Skeletal muscle satellite cell (primary cell): ENCODE measurements around the gene MT4.
"Not testable (repeated sequence)": the region's sequence is repeated elsewhere in the genome, so short reads cannot be mapped to it uniquely, and the experiment has no call there.

Source experiments
- H3K27me3 ChIP-seq: 2 replicates; pipeline ENCODE4 v1.7.0; 2013; ENCODE audit warnings: low read length; ENCODE audit not compliant: control insufficient read depth, insufficient read depth
- H3K36me3 ChIP-seq: 2 replicates; pipeline ENCODE4 v1.7.0; 2013; ENCODE audit warnings: mild to moderate bottlenecking, control low read depth, low read length; ENCODE audit not compliant: insufficient read depth
- H3K4me1 ChIP-seq: 2 replicates; pipeline ENCODE4 v1.7.0; 2013; ENCODE audit warnings: low read length; ENCODE audit not compliant: control insufficient read depth, insufficient read depth
- H3K4me2 ChIP-seq: 2 replicates; pipeline ENCODE4 v1.7.0; 2013; ENCODE audit warnings: mild to moderate bottlenecking, low read length
- H3K4me3 ChIP-seq: 2 replicates; pipeline ENCODE4 v1.7.0; 2013; ENCODE audit warnings: low read length
- H3K9ac ChIP-seq: 2 replicates; pipeline ENCODE4 v1.7.0; 2013; ENCODE audit warnings: mild to moderate bottlenecking, low read depth, low read length, moderate library complexity
- H3K9me3 ChIP-seq: replicated peaks from 2 replicates; pipeline ENCODE4 v1.7.0; 2013; ENCODE audit warnings: mild to moderate bottlenecking, control low read depth, low read length

The MT4 gene

DNA sequence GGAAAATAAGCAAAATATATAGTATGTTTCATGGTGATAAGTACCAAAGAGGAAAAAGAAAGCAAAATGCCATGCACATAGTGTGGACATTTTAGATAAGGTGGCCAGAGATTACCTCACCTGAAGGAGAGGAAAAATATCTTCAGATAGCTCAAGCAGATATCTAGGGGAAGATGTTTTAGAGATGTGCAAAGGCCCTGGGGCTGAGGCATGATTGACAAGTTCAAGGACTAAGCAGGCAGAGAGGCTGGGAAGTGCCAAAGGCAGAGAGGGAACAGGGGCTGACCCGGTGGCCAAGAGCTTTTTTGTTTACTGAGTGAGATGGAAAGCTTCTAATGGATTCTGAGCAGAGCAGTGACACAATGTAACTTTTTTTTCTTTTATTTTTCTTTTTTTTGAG is 4.4 kb upstream of the MT4 start:
- Histone ChIP-seq H3K4me2 (no peak overlapping the region), H3K36me3 (no peaks in the 10 kb centered on the region), H3K27me3 (peaks cover 40% of the 10 kb centered on the region), H3K9me3 (no peaks in the 10 kb centered on the region), H3K4me3 (no peak overlapping the region), H3K9ac (no peak overlapping the region), H3K4me1 (peaks cover 10% of the 10 kb centered on the region)

DNA sequence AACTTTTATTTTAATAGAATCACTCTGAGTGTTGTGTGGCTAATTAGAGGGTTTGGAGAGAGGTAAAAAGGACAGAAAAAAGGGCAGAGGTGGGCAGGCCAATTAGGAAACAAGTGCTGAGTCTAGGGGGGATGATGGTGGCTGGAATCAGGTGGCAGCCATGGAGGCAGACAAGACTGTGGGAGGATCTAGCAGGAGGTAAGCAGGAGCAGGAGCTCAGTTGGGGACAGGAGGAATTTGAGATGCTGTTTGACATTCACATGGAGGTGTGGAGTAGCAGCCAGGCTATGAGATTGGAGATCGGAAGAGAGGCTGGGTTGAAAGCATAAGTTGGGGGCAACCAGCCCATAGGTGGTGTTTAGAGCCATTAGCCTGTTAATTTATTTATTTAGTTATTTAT is 3.7 kb upstream of the MT4 start:
- peaks cover 10% of the 10 kb centered on the region for H3K4me1 ChIP-seq
- H3K4me3 ChIP-seq = no peak overlapping the region
- no peaks in the 10 kb centered on the region for H3K9me3 ChIP-seq
- H3K4me2 ChIP-seq = no peak overlapping the region
- no peak overlapping the region for H3K9ac ChIP-seq
- H3K36me3 ChIP-seq = no peaks in the 10 kb centered on the region
- peaks cover 39% of the 10 kb centered on the region for H3K27me3 ChIP-seq

DNA sequence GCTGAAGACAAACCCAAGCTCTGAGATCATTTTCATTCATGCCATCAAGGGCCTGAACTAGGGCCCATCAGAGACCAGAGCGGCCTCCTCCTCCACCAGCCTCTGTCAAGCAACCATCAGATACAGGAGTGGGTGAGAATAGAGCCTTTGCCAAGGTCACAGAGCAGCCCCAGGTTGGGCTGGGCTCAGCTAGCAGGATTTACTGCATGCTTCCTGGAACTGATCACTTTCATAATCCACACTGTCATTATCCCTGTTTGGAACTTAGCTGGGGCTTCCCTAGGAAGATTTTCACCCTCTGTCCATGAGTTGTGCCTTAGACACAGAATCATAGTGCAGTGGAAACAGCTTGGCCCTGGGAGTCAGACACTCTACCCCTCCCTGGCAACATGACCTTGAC is 5.1 kb downstream of the MT4 start:
- Histone ChIP-seq H3K9me3 (peaks cover 4% of the 10 kb centered on the region), H3K4me3 (no peak overlapping the region), H3K27me3 (peaks cover 61% of the 10 kb centered on the region), H3K4me1 (no peaks in the 10 kb centered on the region), H3K36me3 (no peaks in the 10 kb centered on the region), H3K4me2 (no peak overlapping the region), H3K9ac (no peak overlapping the region)

DNA sequence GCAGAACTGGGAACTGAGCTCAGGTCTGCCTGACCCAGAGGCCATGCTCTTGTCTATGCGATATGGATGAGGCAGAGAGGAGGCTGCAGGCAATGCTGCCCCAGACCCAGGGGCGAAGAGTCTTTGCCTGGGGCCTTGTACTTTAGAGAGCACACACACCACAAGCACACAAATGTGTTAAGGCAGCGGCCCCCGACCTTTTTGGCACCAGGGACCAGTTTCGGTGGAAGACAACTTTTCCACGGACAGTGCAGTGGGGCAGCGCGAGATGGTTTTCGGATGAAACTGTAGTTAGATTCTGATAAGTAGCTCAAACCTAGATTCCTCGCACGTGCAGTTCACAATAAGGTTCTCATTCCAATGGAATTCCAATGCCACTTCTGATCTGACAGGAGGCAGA is 6.7 kb downstream of the MT4 start:
- Histone ChIP-seq H3K4me3 (no peak overlapping the region), H3K4me2 (no peak overlapping the region), H3K4me1 (no peaks in the 10 kb centered on the region), H3K27me3 (peaks cover 48% of the 10 kb centered on the region), H3K9me3 (peaks cover 4% of the 10 kb centered on the region), H3K36me3 (no peaks in the 10 kb centered on the region), H3K9ac (no peak overlapping the region)

DNA sequence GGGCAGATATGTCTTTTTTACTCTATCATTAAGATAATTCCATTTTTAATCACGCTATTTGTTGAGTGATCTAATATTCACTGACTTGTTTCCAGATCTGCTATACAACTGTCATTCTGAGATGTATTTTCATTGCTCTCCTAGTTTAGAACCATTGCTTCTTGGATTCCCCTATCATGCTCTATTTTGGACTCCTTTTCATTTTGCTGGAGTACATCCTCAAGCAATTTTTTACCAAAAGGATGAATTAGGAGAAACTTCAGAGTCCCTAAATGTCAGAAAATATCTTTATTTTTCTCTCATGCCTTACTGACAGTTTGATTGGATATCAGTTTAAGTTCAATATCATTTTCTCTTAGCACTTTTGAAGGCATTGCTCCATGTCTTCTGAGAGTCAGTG is 9.8 kb downstream of the MT4 start:
- H3K9me3 ChIP-seq = peaks cover 4% of the 10 kb centered on the region
- no peak overlapping the region for H3K9ac ChIP-seq

DNA sequence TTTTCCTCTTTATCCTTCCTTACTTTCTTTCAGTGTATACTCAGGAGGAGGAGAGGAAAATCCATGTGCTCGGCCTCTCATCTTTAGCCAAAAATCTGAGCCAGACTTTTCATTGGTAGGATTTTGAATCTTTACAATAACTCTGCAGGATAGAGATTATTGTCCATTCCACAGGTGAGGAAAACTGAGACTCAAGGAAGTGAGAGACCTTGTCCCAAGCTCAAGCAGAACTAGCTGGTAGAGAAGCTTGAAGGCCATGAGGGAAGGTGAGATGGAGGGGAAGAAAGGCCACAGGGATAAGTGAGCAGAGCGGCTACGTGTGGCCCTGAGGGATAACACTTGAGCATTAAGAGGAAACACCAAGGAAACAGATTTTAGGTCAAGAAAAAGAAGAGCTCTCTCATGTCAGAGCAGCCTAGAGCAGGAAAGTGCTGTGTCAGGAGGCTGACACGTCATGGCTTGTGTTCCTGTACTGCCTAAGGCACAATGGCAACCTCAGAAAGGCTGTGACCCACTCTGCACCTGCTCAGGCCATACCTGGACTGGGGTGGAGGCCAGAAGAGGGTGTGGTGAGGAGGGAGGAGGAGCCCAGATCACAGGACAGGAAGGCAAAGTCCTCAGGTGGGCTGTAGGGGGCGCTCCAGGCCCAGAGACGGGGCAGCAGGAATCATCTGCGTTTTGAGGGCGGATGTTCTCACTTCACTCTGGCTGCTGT is 11.9 kb downstream of the MT4 start:
- no peak overlapping the region for H3K4me2 ChIP-seq
- peaks cover 4% of the 10 kb centered on the region for H3K9me3 ChIP-seq
- no peak overlapping the region for H3K9ac ChIP-seq
- peaks cover 12% of the 10 kb centered on the region for H3K27me3 ChIP-seq
- H3K4me1 ChIP-seq = no peaks in the 10 kb centered on the region
- no peaks in the 10 kb centered on the region for H3K36me3 ChIP-seq
- H3K4me3 ChIP-seq = no peak overlapping the region

More for the DNA sequence above, 9.8 kb downstream of the MT4 start:
- no peak overlapping the region for H3K4me2 ChIP-seq
- no peaks in the 10 kb centered on the region for H3K36me3 ChIP-seq
- H3K4me1 ChIP-seq = no peaks in the 10 kb centered on the region
- peaks cover 25% of the 10 kb centered on the region for H3K27me3 ChIP-seq
- H3K4me3 ChIP-seq = no peak overlapping the region

DNA sequence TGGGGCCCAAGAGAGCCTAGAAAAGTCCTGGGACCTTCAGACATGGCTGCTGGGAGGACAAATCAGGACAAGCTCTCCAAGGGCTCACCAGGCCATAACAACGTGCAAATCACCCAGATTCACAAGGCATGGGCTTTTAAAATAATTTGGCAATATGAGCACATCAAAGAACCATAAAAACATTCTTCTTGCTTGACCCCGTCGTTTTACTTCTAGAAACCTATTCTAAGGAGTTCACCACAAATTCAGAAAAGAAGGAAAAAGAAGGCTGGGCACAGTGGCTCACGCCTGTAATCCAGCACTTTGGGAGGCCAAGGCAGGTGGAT is 12.4 kb downstream of the MT4 start:
- H3K9ac ChIP-seq = no peak overlapping the region
- H3K4me2 ChIP-seq = no peak overlapping the region
- H3K36me3 ChIP-seq = no peaks in the 10 kb centered on the region
- H3K9me3 ChIP-seq = peaks cover 4% of the 10 kb centered on the region
- H3K27me3 ChIP-seq = peaks cover 9% of the 10 kb centered on the region
- H3K4me3 ChIP-seq = no peak overlapping the region
- no peaks in the 10 kb centered on the region for H3K4me1 ChIP-seq

DNA sequence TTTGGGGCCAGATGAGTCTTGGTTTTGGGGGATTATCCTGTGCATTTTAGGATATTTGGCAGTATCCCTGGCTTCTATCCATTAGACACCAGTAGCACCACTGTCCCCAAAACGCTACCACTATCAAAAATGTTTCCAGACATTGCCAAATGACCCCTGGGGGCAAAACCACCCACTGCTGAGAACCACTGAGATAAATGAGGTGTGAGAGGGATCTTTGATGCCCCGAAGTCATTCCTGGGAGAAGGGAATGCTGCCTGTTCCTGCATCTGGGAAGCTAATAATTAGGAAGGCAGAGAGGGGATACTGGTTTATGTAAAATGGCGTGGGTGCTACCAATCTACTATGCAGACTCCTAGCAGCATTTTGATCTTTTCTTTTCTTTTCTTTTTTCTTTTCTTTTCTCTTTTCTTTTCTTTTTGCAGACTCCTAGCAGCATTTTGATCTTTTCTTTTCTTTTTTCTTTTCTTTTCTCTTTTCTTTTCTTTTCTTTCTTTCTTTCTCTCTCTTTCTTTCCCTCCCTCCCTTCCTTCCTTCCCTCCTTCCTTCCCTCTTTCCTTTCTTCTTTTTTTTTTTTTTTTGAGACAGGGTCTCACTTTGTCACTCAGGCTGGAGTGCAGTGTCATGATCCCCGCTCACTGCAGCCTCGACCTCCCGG is 15.6 kb downstream of the MT4 start:
- Histone ChIP-seq H3K27me3 (peaks cover 19% of the 10 kb centered on the region), H3K9ac (no peak overlapping the region), H3K4me1 (no peaks in the 10 kb centered on the region), H3K4me3 (no peak overlapping the region), H3K9me3 (no peaks in the 10 kb centered on the region), H3K36me3 (no peaks in the 10 kb centered on the region), H3K4me2 (no peak overlapping the region)

DNA sequence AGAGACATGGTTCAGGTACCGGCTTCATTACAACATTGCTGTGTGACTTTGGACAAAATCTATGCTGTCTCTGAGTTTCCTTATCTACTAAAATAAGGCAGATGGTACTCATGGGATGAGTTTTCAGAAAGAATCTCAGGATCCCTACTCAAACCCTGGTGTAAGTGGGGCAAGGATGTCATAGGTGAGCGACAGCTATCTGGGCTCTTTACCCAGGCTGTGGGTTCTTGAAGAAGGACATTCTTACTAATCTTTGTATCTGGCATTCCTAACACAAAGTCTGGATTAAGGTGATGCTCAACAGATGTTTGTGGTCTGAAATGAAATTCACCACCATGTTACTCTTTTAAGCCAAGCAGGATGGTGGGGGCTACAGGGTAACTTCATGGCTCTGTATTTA is 18.0 kb downstream of the MT4 start:
- H3K4me3 ChIP-seq, H3K36me3 ChIP-seq, H3K4me2 ChIP-seq, H3K4me1 ChIP-seq, H3K9ac ChIP-seq, H3K9me3 ChIP-seq: not testable (repeated sequence)
- peaks cover 40% of the 10 kb centered on the region for H3K27me3 ChIP-seq

DNA sequence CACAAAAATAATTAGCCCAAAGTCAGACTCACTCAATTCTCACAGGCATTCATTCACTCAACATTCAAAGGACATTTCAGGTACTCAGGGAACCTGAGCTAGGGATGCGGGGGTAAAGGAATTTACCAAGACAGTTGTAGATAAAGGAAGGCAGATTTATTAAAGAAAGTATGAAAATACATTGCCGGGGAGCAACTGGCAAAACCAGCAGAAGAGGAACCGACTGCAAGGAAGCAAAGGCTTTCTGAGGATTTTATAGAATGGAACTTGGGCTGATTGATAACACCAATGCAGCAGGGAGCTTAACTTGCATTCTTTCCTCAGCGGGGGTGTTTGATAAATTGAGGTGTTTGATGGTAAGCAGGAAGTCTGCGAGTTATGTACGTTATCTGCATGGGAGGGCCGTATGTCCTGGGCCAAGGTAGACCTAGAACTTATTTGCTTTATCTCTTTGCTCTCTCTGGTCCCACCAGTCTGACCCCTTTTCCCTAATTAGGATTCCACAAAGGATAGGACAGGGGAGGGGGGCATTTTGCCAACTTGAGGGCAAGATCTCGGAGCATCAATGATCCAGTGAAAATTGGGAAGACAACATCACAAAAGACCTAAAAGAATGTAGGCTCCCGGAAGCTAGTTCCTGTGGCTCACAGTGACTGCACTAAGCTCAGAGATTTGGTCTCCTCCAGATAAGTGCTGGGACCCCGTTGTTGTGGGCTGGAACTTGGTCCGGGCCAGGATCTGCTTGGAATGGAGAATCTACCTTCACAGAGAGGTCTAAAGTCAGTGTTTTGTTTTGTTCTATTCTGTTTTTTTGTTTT is 18.7 kb downstream of the MT4 start:
- H3K9me3 ChIP-seq = no peaks in the 10 kb centered on the region
- H3K9ac ChIP-seq = no peak overlapping the region
- no peaks in the 10 kb centered on the region for H3K4me1 ChIP-seq
- no peak overlapping the region for H3K4me2 ChIP-seq
- no peaks in the 10 kb centered on the region for H3K36me3 ChIP-seq
- H3K4me3 ChIP-seq = no peak overlapping the region
- H3K27me3 ChIP-seq = peaks cover 44% of the 10 kb centered on the region

DNA sequence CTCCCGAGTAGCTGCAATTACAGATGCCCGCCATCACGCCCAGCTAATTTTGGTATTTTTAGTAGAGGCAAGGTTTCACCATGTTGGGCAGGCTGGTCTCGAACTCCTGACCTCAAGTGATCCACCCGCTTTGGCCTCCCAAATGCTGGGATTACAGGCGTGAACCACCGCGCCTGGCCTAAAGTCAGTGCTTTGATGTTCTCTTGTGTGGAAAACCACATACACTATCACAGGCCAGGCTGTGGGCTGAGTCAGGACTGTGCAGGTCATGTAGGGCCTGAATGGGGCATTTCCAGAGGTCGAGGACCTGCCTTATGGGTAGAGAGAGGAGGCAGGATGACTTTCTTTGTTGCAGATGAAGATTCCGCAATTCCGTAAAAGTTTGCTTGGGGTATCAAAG is 19.4 kb downstream of the MT4 start:
- Histone ChIP-seq H3K9ac (no peak overlapping the region), H3K4me1 (peaks cover 5% of the 10 kb centered on the region), H3K4me3 (no peak overlapping the region), H3K36me3 (no peaks in the 10 kb centered on the region), H3K4me2 (no peak overlapping the region), H3K27me3 (peaks cover 52% of the 10 kb centered on the region), H3K9me3 (no peaks in the 10 kb centered on the region)
